GM12878 (cell line): ENCODE measurements around the gene EEF2. TPM values are rescaled to one million over a fixed set of nuclear protein-coding genes. Genes with fewer than 3 reads are reported as not detected.

Source experiments
- ATAC-seq: fragments of 200-7000 bp; cut with Tn5 transposase; 3 replicates; pipeline ENCODE4 v1.9.1; 2020; ENCODE audit warnings: mild to moderate bottlenecking, moderate library complexity
- BruUV-seq: library from RNA; stranded (reverse); fragments of 400-500 nt; replicated peaks from 2 replicates; lab custom pipeline; 2021; lab: Mats Ljungman, UMichigan
- CTCF ChIA-PET: fragments of 300-600 bp; sonication (Branson Sonifier 250); formaldehyde crosslinking; extraction: SDS; loops from one replicate; lab custom pipeline; 2021; ENCODE audit warnings: inconsistent platforms; lab: Yijun Ruan, JAX
- POLR2A ChIA-PET: fragments of 350-600 bp; formaldehyde crosslinking; extraction: SDS; loops from one replicate; lab custom pipeline; 2021; ENCODE audit warnings: inconsistent platforms; lab: Charles Lee
- RAD21 ChIA-PET: fragments of 300-600 bp; sonication (Branson Sonifier 250); formaldehyde crosslinking; loops from one replicate; lab custom pipeline; 2023; ENCODE audit warnings: antibody characterized with exemption; ENCODE audit not compliant: unreplicated experiment; lab: Charles Lee
- SMC1A ChIA-PET: fragments of 300-600 bp; sonication (Branson Sonifier 250); formaldehyde crosslinking; loops from one replicate; lab custom pipeline; 2023; ENCODE audit not compliant: unreplicated experiment, uncharacterized antibody; lab: Charles Lee
- DNase-seq: peaks from one replicate; pipeline ENCODE4 v3.0.0-alpha.2; 2011; ENCODE audit warnings: low read depth, low spot score
- FAIRE-seq: peaks from 3 replicates; lab custom pipeline; 2011; peaks lifted over from hg19 to GRCh38; lab: Jason Lieb, UNC
- H2AFZ ChIP-seq: 2 replicates; pipeline ENCODE4 v1.6.0; 2011; ENCODE audit warnings: low read depth, low read length, control low read depth; ENCODE audit not compliant: control insufficient read depth
- H3K27ac ChIP-seq: 2 replicates; pipeline ENCODE4 v1.5.1; 2011; ENCODE audit warnings: control low read depth; ENCODE audit not compliant: control insufficient read depth, insufficient read depth
- H3K27me3 ChIP-seq, 2 experiments: replicated peaks in 1 of 2; 2 replicates each; pipeline versions ENCODE4 v1.6.0 to v1.6.1; 2011; ENCODE audit warnings: low read length in 1 of 2; ENCODE audit not compliant: control insufficient read depth in 2 of 2, insufficient read depth in 2 of 2
- H3K36me3 ChIP-seq, 2 experiments: 2 replicates each; pipeline ENCODE4 v1.5.1; 2011; ENCODE audit warnings: low read length in 1 of 2; ENCODE audit not compliant: control insufficient read depth in 2 of 2, insufficient read depth in 2 of 2
- H3K4me1 ChIP-seq: 2 replicates; pipeline ENCODE4 v1.6.1; 2011; ENCODE audit warnings: mild to moderate bottlenecking, low read length, moderate library complexity, mixed read lengths; ENCODE audit not compliant: control insufficient read depth, insufficient read depth
- H3K4me2 ChIP-seq: 2 replicates; pipeline ENCODE4 v1.6.0; 2011; ENCODE audit warnings: control low read depth; ENCODE audit not compliant: control insufficient read depth, insufficient read depth
- H3K4me3 ChIP-seq: fragments of 200-600 bp; sonication (generic); 2 replicates; pipeline ENCODE4 v1.5.1; 2016
- H3K79me2 ChIP-seq: 2 replicates; pipeline ENCODE4 v1.6.0; 2011; ENCODE audit warnings: low read length; ENCODE audit not compliant: control insufficient read depth, insufficient read depth
- H3K9ac ChIP-seq: 2 replicates; pipeline ENCODE4 v1.8.0; 2011; ENCODE audit warnings: low read length, control low read depth, mixed read lengths; ENCODE audit not compliant: control insufficient read depth, insufficient read depth
- H3K9me3 ChIP-seq: replicated peaks from 3 replicates; pipeline ENCODE4 v1.5.1; 2011; ENCODE audit warnings: mild to moderate bottlenecking, low read length; ENCODE audit not compliant: control insufficient read depth, insufficient read depth
- H4K20me1 ChIP-seq: 2 replicates; pipeline ENCODE4 v1.6.0; 2011; ENCODE audit not compliant: control insufficient read depth, insufficient read depth
- ATF2 ChIP-seq: IDR thresholded peaks from 2 replicates; pipeline ENCODE4 v1.6.1; 2012; ENCODE audit warnings: low read length, inconsistent platforms
- BACH1 ChIP-seq: fragments of 450-650 bp; IDR thresholded peaks from 2 replicates; pipeline ENCODE4 v1.6.1; 2017; ENCODE audit warnings: mild to moderate bottlenecking, borderline replicate concordance
- CHD1 ChIP-seq: IDR thresholded peaks from 2 replicates; pipeline ENCODE4 v1.6.1; 2012; ENCODE audit warnings: low read depth, low read length, improper control_type of control experiment
- E2F4 ChIP-seq: IDR thresholded peaks from 2 replicates; pipeline ENCODE4 v1.6.1; 2012; ENCODE audit warnings: low read depth, low read length, improper control_type of control experiment
- ELK1 ChIP-seq: IDR thresholded peaks from 2 replicates; pipeline ENCODE4 v1.6.1; 2012; ENCODE audit warnings: low read depth, low read length, improper control_type of control experiment
- ETV6 ChIP-seq, 2 experiments: fragments of 450-650 bp in 1 of 2; IDR thresholded peaks in 1 of 2; conservative IDR thresholded peaks in 1 of 2; 2 replicates each; pipeline ENCODE4 v1.6.1; 2014; ENCODE audit warnings: antibody characterized with exemption in 1 of 2, borderline replicate concordance in 1 of 2, low read depth in 1 of 2, mild to moderate bottlenecking in 1 of 2, moderate library complexity in 1 of 2
- FOXK2 ChIP-seq: fragments of 450-650 bp; IDR thresholded peaks from 2 replicates; pipeline ENCODE4 v1.6.1; 2017; ENCODE audit warnings: mild to moderate bottlenecking, moderate library complexity
- FOXM1 ChIP-seq: IDR thresholded peaks from 2 replicates; pipeline ENCODE4 v1.6.1; 2012; ENCODE audit warnings: low read depth, mild to moderate bottlenecking, inconsistent platforms, low read length, moderate library complexity
- MYB ChIP-seq: fragments of 150-350 bp; IDR thresholded peaks from 2 replicates; pipeline ENCODE4 v1.6.1; 2014; ENCODE audit warnings: mild to moderate bottlenecking, low read depth, low read length, borderline replicate concordance
- NBN ChIP-seq: fragments of 450-650 bp; IDR thresholded peaks from 2 replicates; pipeline ENCODE4 v1.6.1; 2016
- RAD21 ChIP-seq: IDR thresholded peaks from 2 replicates; pipeline ENCODE4 v1.6.1; 2011; ENCODE audit warnings: mild to moderate bottlenecking, low read depth, low read length, moderate library complexity; ENCODE audit not compliant: insufficient read depth
- RAD51 ChIP-seq: fragments of 450-650 bp; IDR thresholded peaks from 2 replicates; pipeline ENCODE4 v1.6.1; 2016; ENCODE audit warnings: moderate library complexity, mild to moderate bottlenecking, inconsistent platforms
- RELB ChIP-seq: fragments of 450-650 bp; IDR thresholded peaks from 2 replicates; pipeline ENCODE4 v1.6.1; 2017; ENCODE audit warnings: low read depth, mild to moderate bottlenecking, moderate library complexity
- RFX5 ChIP-seq: IDR thresholded peaks from 2 replicates; pipeline ENCODE4 v1.6.1; 2011; ENCODE audit warnings: low read depth, low read length, improper control_type of control experiment
- SREBF2 ChIP-seq: IDR thresholded peaks from 2 replicates; pipeline ENCODE4 v1.6.1; 2012; ENCODE audit warnings: mild to moderate bottlenecking, low read length
- USF2 ChIP-seq: IDR thresholded peaks from 2 replicates; pipeline ENCODE4 v1.6.1; 2011; ENCODE audit warnings: low read depth, low read length, improper control_type of control experiment, borderline replicate concordance
- WRNIP1 ChIP-seq: IDR thresholded peaks from 2 replicates; pipeline ENCODE4 v1.6.1; 2011; ENCODE audit warnings: low read depth, low read length, improper control_type of control experiment, borderline replicate concordance
- ZZZ3 ChIP-seq: IDR thresholded peaks from 2 replicates; pipeline ENCODE4 v1.6.1; 2011; ENCODE audit warnings: low read depth; ENCODE audit not compliant: control insufficient read depth, insufficient read length
- WGBS: methylation state at CpG from one replicate; pipeline ENCODE4 v1.1.6; 2016; ENCODE audit warnings: low lambda C conversion rate; ENCODE audit not compliant: insufficient replicate concordance, insufficient coverage; ENCODE audit errors: missing lambda C conversion rate; 5-methylcytosine and 5-hydroxymethylcytosine counted together
- in situ Hi-C: fragments of 300-500 bp; cut with MboI; formaldehyde crosslinking; loops from 9 replicates; pipeline ENCODE4 v1.14.3; 2018; ENCODE audit warnings: mixed read lengths
- intact Hi-C: fragments of 100-400 bp; cut with micrococcal nuclease; formaldehyde crosslinking; loops from one replicate; pipeline ENCODE4 v1.14.2; 2022; ENCODE audit not compliant: unreplicated experiment
- polyA plus RNA-seq, 11 experiments: library from polyadenylated mRNA; depleted of rRNA in 4 of 11; unstranded in 6 of 11; stranded (reverse) in 5 of 11; fragments of >200 nt; fragmentation: Nextera tagmentation in 4 of 11; fragmentation: Illumina TruSeq in 1 of 11; extraction: Ambion mirVana in 4 of 11; extraction: Trizol in 1 of 11; gene quantifications; 1 replicate in 1 of 11; 2 replicates in 10 of 11; pipeline versions ENCODE4 v1.2.1 to v1.2.3, GENCODE V29; 2011 to 2016; ENCODE audit warnings: inconsistent platforms in 2 of 11, missing spikeins in 2 of 11, low read depth in 1 of 11
- total RNA-seq, 4 experiments: library from RNA; depleted of rRNA in 3 of 4; stranded (reverse); fragments of >200 nt in 3 of 4; fragmentation: Illumina TruSeq in 1 of 4; extraction: Trizol in 1 of 4; gene quantifications; 2 replicates each; pipeline versions ENCODE4 v1.2.1 to v1.2.3, GENCODE V29; 2013 to 2021

Gene EEF2
- total and polyA plus RNA-seq, 10 of the 15 experiments (the other 5 are each of a cell fraction or from before 2014, with no cell fraction given), result 280 to 3,491 (median 1,305) TPM

- peaks cover 3 to 11% of the 10 kb centered on the region in 2 experiments; a peak in 3 of 4 replicates for H3K36me3 ChIP-seq
- ChIA-PET SMC1A (no interaction called here), RAD21 (no interaction called here), CTCF (no interaction called here), POLR2A (interaction anchor here (0.6 kb wide), 1 partner anchor 24 kb away, joined by 6 read pairs; no protein-coding TSS in a partner anchor)
- FAIRE-seq, result no peak
- H3K27me3 ChIP-seq, result no peaks in the 10 kb centered on the region
- H3K4me3 ChIP-seq, result no peak overlapping the region
- TF ChIP-seq ELK1, result no peak
- TF ChIP-seq CHD1, result no peak
- TF ChIP-seq SREBF2, result no peak
- no peak for TF ChIP-seq RFX5
- TF ChIP-seq NBN, result no peak
- TF ChIP-seq RAD21, result no peak
- no peak for TF ChIP-seq E2F4
- TF ChIP-seq FOXM1, result no peak
- no peak for TF ChIP-seq USF2
- TF ChIP-seq MYB, result no peak
- no peak for TF ChIP-seq ZZZ3
- TF ChIP-seq RAD51, result no peak
- no peak for TF ChIP-seq ETV6 (conservative IDR thresholded peaks at IDR 0.05 in 1 of 2, IDR thresholded peaks at IDR 0.05 in 1 of 2; ENCODE audit: borderline replicate concordance in 1 of 2, low read depth in 1 of 2)
- no peak for TF ChIP-seq BACH1
- no peak for TF ChIP-seq FOXK2
- no peak for TF ChIP-seq WRNIP1
- no peak for TF ChIP-seq ATF2
- TF ChIP-seq RELB, result no peak
- no peaks in the 10 kb centered on the region; the same call in 1 of the 2 replicates for H3K79me2 ChIP-seq
- in situ Hi-C loops, result no loop called here
- no peaks in the 10 kb centered on the region for H4K20me1 ChIP-seq
- DNase-seq, result no peak
- H3K9me3 ChIP-seq, result no peaks in the 10 kb centered on the region
- H3K4me1 ChIP-seq, result no peaks in the 10 kb centered on the region; the same call in 1 of the 2 replicates
- no peak overlapping the region for H3K4me2 ChIP-seq
- no peak for ATAC-seq
- no TSS peak for BruUV-seq
- intact Hi-C loops, result no loop called here
- WGBS, result 94% methylated on average over 35 of the region's 35 CpGs
- no peak overlapping the region for H3K27ac ChIP-seq
- no peak overlapping the region for H3K9ac ChIP-seq
- no peak overlapping the region for H2AFZ ChIP-seq
Observed at GRCh38 chr19:3963458-3964255, 21.6 kb downstream of the EEF2 start.
